ENCODE measurements around the gene BEAN1.

Gene BEAN1

GRCh38 chr16:66515596-66516508 lies 88.8 kb downstream of the BEAN1 start:
- no peak for TF ChIP-seq EZH2phosphoT487 (IDR thresholded peaks at IDR 0.05; ENCODE audit: borderline replicate concordance, low read length)
- peak; percentile 49 for TF ChIP-seq CTCF (IDR thresholded peaks at IDR 0.05; ENCODE audit: low read depth, low read length, poor library complexity, severe bottlenecking)
- no peaks in the 10 kb centered on the region for H3K79me2 ChIP-seq (ENCODE audit: control insufficient read depth, low read length)
- H3K4me3 ChIP-seq (ENCODE audit: low read length) = peak overlapping the region; percentile 61
- peaks cover 12% of the 10 kb centered on the region for H3F3A ChIP-seq (ENCODE audit: control insufficient read depth, insufficient read depth)
- no peaks in the 10 kb centered on the region for H3K9me2 ChIP-seq (replicated peaks; ENCODE audit: control insufficient read depth, low read length)
- no peaks in the 10 kb centered on the region for H4K20me1 ChIP-seq (ENCODE audit: control insufficient read depth, insufficient read depth, low read depth, low read length)
- H3K27me3 ChIP-seq (ENCODE audit: control insufficient read depth, low read length) = no peaks in the 10 kb centered on the region
- H3K36me3 ChIP-seq (ENCODE audit: control insufficient read depth, low read length) = no peaks in the 10 kb centered on the region
- H3K9me3 ChIP-seq (ENCODE audit: control insufficient read depth, insufficient read depth, low read length) = no peaks in the 10 kb centered on the region
- peak overlapping the region; percentile 57 for H3K27ac ChIP-seq (ENCODE audit: low read depth, low read length)
- peaks cover 42% of the 10 kb centered on the region for H3K4me1 ChIP-seq (ENCODE audit: control insufficient read depth, low read length)
- peak overlapping the region; percentile 85 for H3K4me2 ChIP-seq (ENCODE audit: low read length)

GRCh38 chr16:66516509-66516807 lies 89.4 kb downstream of the BEAN1 start:
- no peaks in the 10 kb centered on the region for H3K9me2 ChIP-seq (replicated peaks; ENCODE audit: control insufficient read depth, low read length)
- no peaks in the 10 kb centered on the region for H3K36me3 ChIP-seq (ENCODE audit: control insufficient read depth, low read length)
- H3K4me3 ChIP-seq (ENCODE audit: low read length) = peak overlapping the region; percentile 61
- H3F3A ChIP-seq (ENCODE audit: control insufficient read depth, insufficient read depth) = peaks cover 12% of the 10 kb centered on the region
- H3K79me2 ChIP-seq (ENCODE audit: control insufficient read depth, low read length) = no peaks in the 10 kb centered on the region
- H3K4me2 ChIP-seq (ENCODE audit: low read length) = peak overlapping the region; percentile 85
- no peaks in the 10 kb centered on the region for H4K20me1 ChIP-seq (ENCODE audit: control insufficient read depth, insufficient read depth, low read depth, low read length)
- TF ChIP-seq CTCF (IDR thresholded peaks at IDR 0.05; ENCODE audit: low read depth, low read length, poor library complexity, severe bottlenecking) = no peak
- TF ChIP-seq EZH2phosphoT487 (IDR thresholded peaks at IDR 0.05; ENCODE audit: borderline replicate concordance, low read length) = no peak
- H3K27me3 ChIP-seq (ENCODE audit: control insufficient read depth, low read length) = peaks cover 2% of the 10 kb centered on the region
- H3K27ac ChIP-seq (ENCODE audit: low read depth, low read length) = peak overlapping the region; percentile 57
- H3K9me3 ChIP-seq (ENCODE audit: control insufficient read depth, insufficient read depth, low read length) = no peaks in the 10 kb centered on the region
- peaks cover 48% of the 10 kb centered on the region for H3K4me1 ChIP-seq (ENCODE audit: control insufficient read depth, low read length)

- Histone ChIP-seq H3K36me3 (ENCODE audit: control insufficient read depth, low read length) (no peaks in the 10 kb centered on the region), H3K79me2 (ENCODE audit: control insufficient read depth, low read length) (no peaks in the 10 kb centered on the region), H3K4me3 (ENCODE audit: low read length) (peak overlapping the region; percentile 61), H3K4me1 (ENCODE audit: control insufficient read depth, low read length) (peaks cover 53% of the 10 kb centered on the region), H3K27me3 (ENCODE audit: control insufficient read depth, low read length) (peaks cover 8% of the 10 kb centered on the region), H3K9me2 (replicated peaks; ENCODE audit: control insufficient read depth, low read length) (no peaks in the 10 kb centered on the region), H3K9me3 (ENCODE audit: control insufficient read depth, insufficient read depth, low read length) (no peaks in the 10 kb centered on the region), H4K20me1 (ENCODE audit: control insufficient read depth, insufficient read depth, low read depth, low read length) (no peaks in the 10 kb centered on the region), H3K27ac (ENCODE audit: low read depth, low read length) (peak overlapping the region; percentile 57), H3K4me2 (ENCODE audit: low read length) (peak overlapping the region; percentile 85), H3F3A (ENCODE audit: control insufficient read depth, insufficient read depth) (peaks cover 12% of the 10 kb centered on the region)
- TF ChIP-seq EZH2phosphoT487 (IDR thresholded peaks at IDR 0.05; ENCODE audit: borderline replicate concordance, low read length) (no peak), CTCF (IDR thresholded peaks at IDR 0.05; ENCODE audit: low read depth, low read length, poor library complexity, severe bottlenecking) (no peak)
Observed at GRCh38 chr16:66516808-66517585, 89.9 kb downstream of the BEAN1 start.

Data from DOHH2 (cell line).